Naive thymus-derived CD8-positive, alpha-beta T cell (primary cell): ENCODE results near the gene ARHGEF25. TPM values are rescaled to one million over a fixed set of nuclear protein-coding genes. Genes with fewer than 3 reads are reported as not detected.
"Not testable (repeated sequence)": the region's sequence is repeated elsewhere in the genome, so short reads cannot be mapped to it uniquely, and the experiment has no call there.

ENCODE experiments used
- ATAC-seq, 2 donors: fragments of 150-1000 bp; cut with Tn5 transposase in 1 of 2; sonication (Bioruptor Pico), chemical (Tn5 transposase) in 1 of 2; 1 replicate in 1 of 2; 2 replicates in 1 of 2; pipeline ENCODE4 v1.10.0; 2021; ENCODE audit warnings: mild to moderate bottlenecking in 2 of 2, moderate library complexity in 2 of 2
- POLR2A ChIA-PET: fragments of 350-600 bp; sonication (Branson Sonifier 250); formaldehyde crosslinking; loops from one replicate; lab custom pipeline; 2021; ENCODE audit warnings: antibody characterized with exemption; lab: Charles Lee
- DNase-seq, 10 donors: peaks; one replicate each; pipeline versions ENCODE4 v3.0.0 to v3.0.0-alpha.2; 2020 to 2022
- H3K27ac Mint-ChIP-seq, 10 donors: one replicate each; pipeline ENCODE4 v1.8.0; 2020 to 2022; ENCODE audit warnings: mild to moderate bottlenecking in 10 of 10, mixed read lengths in 10 of 10, moderate library complexity in 4 of 10, inconsistent platforms in 1 of 10
- H3K27me3 Mint-ChIP-seq, 5 donors: one replicate each; pipeline ENCODE4 v1.8.0; 2021 to 2022; ENCODE audit warnings: mixed read lengths in 5 of 5
- H3K36me3 Mint-ChIP-seq, 3 donors: one replicate each; pipeline ENCODE4 v1.8.0; 2020 to 2022; ENCODE audit warnings: mixed read lengths in 3 of 3, mild to moderate bottlenecking in 2 of 3, inconsistent platforms in 1 of 3
- H3K4me1 Mint-ChIP-seq, 4 donors: one replicate each; pipeline ENCODE4 v1.8.0; 2021 to 2022; ENCODE audit warnings: mixed read lengths in 4 of 4
- H3K4me3 Mint-ChIP-seq, 10 donors: one replicate each; pipeline ENCODE4 v1.8.0; 2020 to 2022; ENCODE audit warnings: mild to moderate bottlenecking in 10 of 10, mixed read lengths in 10 of 10, moderate library complexity in 6 of 10, inconsistent platforms in 1 of 10
- H3K9me3 Mint-ChIP-seq, 9 donors: one replicate each; pipeline ENCODE4 v1.8.0; 2020 to 2022; ENCODE audit warnings: mixed read lengths in 9 of 9, mild to moderate bottlenecking in 3 of 9, inconsistent platforms in 1 of 9, moderate library complexity in 1 of 9
- polyA plus RNA-seq, 3 donors: library from polyadenylated mRNA; unstranded; fragments of 300-500 nt; fragmentation: Illumina TruSeq; gene quantifications; one replicate each; pipeline ENCODE4 v1.2.3, GENCODE V29; 2021
- total RNA-seq, 8 experiments: library from RNA in 2 of 8; stranded (reverse) in 2 of 8; gene quantifications; one replicate each; pipeline ENCODE4 v1.2.3 and lab custom pipeline; 2021 to 2026

Gene ARHGEF25
- total RNA-seq = under 1 TPM; 0.27 to 0.55 TPM
- not detected for polyA plus RNA-seq
- total RNA-seq (lab: John Stamatoyannopoulos, UW) = 0 to 0.81 (median 0.21) reads per million in 6 experiments

GRCh38 chr12:57611108-57611826 is at the start of gene ARHGEF25:
Gene ARHGEF25 (plus strand): TSS chr12:57611435. CDS start chr12:57611895, 460 bp downstream.
- peaks cover 1 to 35% (median 10%) of the 10 kb centered on the region in 5 donors for H3K27me3 Mint-ChIP-seq
- ATAC-seq (peak; percentile 61 to 82), DNase-seq (peak in 2 of 10 donors; percentile 25 to 48)
- peaks cover 0 to 4% (median 1%) of the 10 kb centered on the region in 3 donors for H3K36me3 Mint-ChIP-seq
- H3K4me3 Mint-ChIP-seq = peak within 1 kb of the TSS; percentile 69 to 88 (median 84)
- H3K4me1 Mint-ChIP-seq = peaks cover 4 to 27% (median 15%) of the 10 kb centered on the region in 4 donors
- no peaks in the 10 kb centered on the region for H3K9me3 Mint-ChIP-seq
- POLR2A ChIA-PET = interaction anchor here (0.6 to 1.2 kb wide), 4 partner anchors 11 to 329 kb away, joined by 3 read pairs; no protein-coding TSS in a partner anchor
- peak within 1 kb of the TSS in 8 of 10 donors; percentile 34 to 89 (median 64) for H3K27ac Mint-ChIP-seq

GRCh38 chr12:57563358-57563757 is 47.9 kb upstream of the ARHGEF25 start:
- H3K27ac Mint-ChIP-seq = no peak overlapping the region
- H3K4me1 Mint-ChIP-seq = peaks cover 0 to 5% (median 1%) of the 10 kb centered on the region in 4 donors
- H3K9me3 Mint-ChIP-seq = no peaks in the 10 kb centered on the region
- no peak for DNase-seq
- H3K4me3 Mint-ChIP-seq = no peak overlapping the region
- H3K27me3 Mint-ChIP-seq = peaks cover 0 to 14% (median 0%) of the 10 kb centered on the region in 5 donors
- H3K36me3 Mint-ChIP-seq = peaks cover 0 to 6% (median 0%) of the 10 kb centered on the region in 3 donors
- no peak for ATAC-seq
- POLR2A ChIA-PET = no interaction called here

GRCh38 chr12:57564178-57564740 is 47.0 kb upstream of the ARHGEF25 start:
- DNase-seq (no peak), ATAC-seq (no peak)
- H3K27me3 Mint-ChIP-seq = peaks cover 0 to 14% (median 0%) of the 10 kb centered on the region in 5 donors
- POLR2A ChIA-PET = no interaction called here
- H3K4me1 Mint-ChIP-seq = peaks cover 0 to 5% (median 1%) of the 10 kb centered on the region in 4 donors
- peaks cover 0 to 8% (median 4%) of the 10 kb centered on the region in 3 donors for H3K36me3 Mint-ChIP-seq
- H3K9me3 Mint-ChIP-seq = no peaks in the 10 kb centered on the region
- peak overlapping the region in 1 of 10 donors; percentile 32 for H3K27ac Mint-ChIP-seq
- H3K4me3 Mint-ChIP-seq = no peak overlapping the region

DNA sequence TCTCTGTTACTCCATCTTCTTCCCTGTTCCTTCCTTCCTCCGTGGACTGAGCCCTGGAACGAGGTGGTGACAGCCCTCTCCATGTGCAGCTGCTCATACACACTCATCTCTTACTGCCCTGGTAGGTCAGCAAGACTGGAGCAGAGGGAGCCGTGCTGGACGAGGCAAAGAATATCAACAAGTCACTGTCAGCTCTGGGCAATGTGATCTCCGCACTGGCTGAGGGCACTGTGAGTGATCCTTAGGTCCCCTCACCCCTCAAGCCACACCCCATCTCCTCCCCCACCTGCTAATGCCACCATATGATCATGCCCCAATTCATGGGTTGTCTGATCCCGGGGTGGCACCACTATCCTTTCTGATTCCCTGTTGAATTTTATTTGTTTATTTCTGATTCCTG is 42.4 kb upstream of the ARHGEF25 start:
- POLR2A ChIA-PET = no interaction called here
- Mint-ChIP-seq H3K4me3 (no peak overlapping the region), H3K27me3 (peaks cover 0 to 5% (median 0%) of the 10 kb centered on the region in 5 donors), H3K4me1 (peaks cover 0 to 2% (median 0%) of the 10 kb centered on the region in 4 donors), H3K9me3 (no peaks in the 10 kb centered on the region), H3K27ac (no peak overlapping the region), H3K36me3 (peaks cover 0 to 16% (median 13%) of the 10 kb centered on the region in 3 donors)
- ATAC-seq (no peak), DNase-seq (no peak)

GRCh38 chr12:57569858-57570257 is 41.4 kb upstream of the ARHGEF25 start:
- H3K27ac Mint-ChIP-seq = no peak overlapping the region
- H3K27me3 Mint-ChIP-seq = no peaks in the 10 kb centered on the region
- POLR2A ChIA-PET = interaction anchor here (0.9 kb wide), 1 partner anchor 21 kb away, joined by 3 read pairs; no protein-coding TSS in a partner anchor
- no peak overlapping the region for H3K4me3 Mint-ChIP-seq
- peaks cover 0 to under 1% (median 0%) of the 10 kb centered on the region in 4 donors for H3K4me1 Mint-ChIP-seq
- H3K36me3 Mint-ChIP-seq = peaks cover 0 to 16% (median 8%) of the 10 kb centered on the region in 3 donors
- no peaks in the 10 kb centered on the region for H3K9me3 Mint-ChIP-seq
- ATAC-seq (no peak), DNase-seq (no peak)

DNA sequence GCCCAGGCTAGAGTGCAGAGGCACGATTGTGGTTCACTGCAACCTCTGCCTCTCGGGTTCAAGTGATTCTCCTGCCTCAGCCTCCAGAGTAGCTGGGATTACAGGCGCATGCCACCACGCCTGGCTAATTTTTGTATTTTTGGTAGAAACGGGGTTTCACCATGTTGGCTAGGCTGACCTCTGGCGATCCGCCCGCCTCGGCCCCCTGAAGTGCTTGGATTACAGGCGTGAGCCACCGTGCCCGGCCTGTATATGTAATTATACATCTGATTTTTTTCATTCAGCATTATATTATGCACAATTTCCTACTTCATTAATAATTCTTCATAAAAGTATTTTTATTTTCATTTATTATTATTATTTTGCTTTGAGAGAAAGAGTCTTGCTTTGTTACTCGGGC is 40.8 kb upstream of the ARHGEF25 start:
- not testable (repeated sequence) for H3K9me3 Mint-ChIP-seq, ATAC-seq, H3K27ac Mint-ChIP-seq, H3K27me3 Mint-ChIP-seq, H3K4me3 Mint-ChIP-seq, DNase-seq, H3K4me1 Mint-ChIP-seq
- POLR2A ChIA-PET = interaction anchor here (0.9 kb wide), 1 partner anchor 22 kb away, joined by 3 read pairs; no protein-coding TSS in a partner anchor
- peaks cover 0 to 16% (median 8%) of the 10 kb centered on the region in 3 donors for H3K36me3 Mint-ChIP-seq

- POLR2A ChIA-PET = no interaction called here
- Mint-ChIP-seq H3K9me3 (no peaks in the 10 kb centered on the region), H3K27me3 (no peaks in the 10 kb centered on the region), H3K36me3 (peaks cover 0 to 16% (median 8%) of the 10 kb centered on the region in 3 donors), H3K4me3 (peak overlapping the region in 1 of 10 donors; percentile 15), H3K27ac (peak overlapping the region in 1 of 10 donors; percentile 50), H3K4me1 (no peaks in the 10 kb centered on the region)
- ATAC-seq (no peak), DNase-seq (no peak)
Observed at GRCh38 chr12:57571926-57572762, 39.1 kb upstream of the ARHGEF25 start.

- no peaks in the 10 kb centered on the region for H3K4me1 Mint-ChIP-seq
- no peak overlapping the region for H3K27ac Mint-ChIP-seq
- POLR2A ChIA-PET = no interaction called here
- DNase-seq (no peak), ATAC-seq (no peak)
- peaks cover 0 to 10% (median 2%) of the 10 kb centered on the region in 3 donors for H3K36me3 Mint-ChIP-seq
- no peak overlapping the region for H3K4me3 Mint-ChIP-seq
- H3K9me3 Mint-ChIP-seq = no peaks in the 10 kb centered on the region
- no peaks in the 10 kb centered on the region for H3K27me3 Mint-ChIP-seq
Observed at GRCh38 chr12:57574795-57575194, 36.4 kb upstream of the ARHGEF25 start.

GRCh38 chr12:57575771-57576612 is 35.2 kb upstream of the ARHGEF25 start:
- no peak for DNase-seq
- Mint-ChIP-seq H3K4me1 (no peaks in the 10 kb centered on the region), H3K27ac (no peak overlapping the region), H3K4me3 (no peak overlapping the region), H3K27me3 (no peaks in the 10 kb centered on the region), H3K9me3 (no peaks in the 10 kb centered on the region), H3K36me3 (peaks cover 0 to 8% (median 5%) of the 10 kb centered on the region in 3 donors)
- POLR2A ChIA-PET = no interaction called here
- ATAC-seq = no peak

- no peaks in the 10 kb centered on the region for H3K27me3 Mint-ChIP-seq
- POLR2A ChIA-PET = no interaction called here
- H3K36me3 Mint-ChIP-seq = peaks cover 0 to 3% (median 2%) of the 10 kb centered on the region in 3 donors
- no peaks in the 10 kb centered on the region for H3K9me3 Mint-ChIP-seq
- ATAC-seq (no peak), DNase-seq (no peak)
- H3K4me3 Mint-ChIP-seq = no peak overlapping the region
- H3K27ac Mint-ChIP-seq = no peak overlapping the region
- H3K4me1 Mint-ChIP-seq = no peaks in the 10 kb centered on the region
Observed at GRCh38 chr12:57576613-57577160, 34.5 kb upstream of the ARHGEF25 start.

GRCh38 chr12:57577981-57578758 is 33.1 kb upstream of the ARHGEF25 start:
- Mint-ChIP-seq H3K9me3 (no peaks in the 10 kb centered on the region), H3K4me3 (no peak overlapping the region)
- POLR2A ChIA-PET = no interaction called here

More at GRCh38 chr12:57577981-57578758, 33.1 kb upstream of the ARHGEF25 start:
- DNase-seq (no peak), ATAC-seq (no peak)
- Mint-ChIP-seq H3K27ac (no peak overlapping the region), H3K4me1 (peaks cover under 1 to 3% (median 2%) of the 10 kb centered on the region in 4 donors), H3K36me3 (peaks cover 0 to 2% (median 0%) of the 10 kb centered on the region in 3 donors), H3K27me3 (peaks cover 0 to 2% (median 0%) of the 10 kb centered on the region in 5 donors)
